ENCODE results near the gene ARSB. TPM values are rescaled to one million over a fixed set of nuclear protein-coding genes. Genes with fewer than 3 reads are reported as not detected.
"Not testable (repeated sequence)": the region's sequence is repeated elsewhere in the genome, so short reads cannot be mapped to it uniquely, and the experiment has no call there.

ARSB gene
- total RNA-seq, 1 donor from 2014 or later = 30.2 TPM

DNA sequence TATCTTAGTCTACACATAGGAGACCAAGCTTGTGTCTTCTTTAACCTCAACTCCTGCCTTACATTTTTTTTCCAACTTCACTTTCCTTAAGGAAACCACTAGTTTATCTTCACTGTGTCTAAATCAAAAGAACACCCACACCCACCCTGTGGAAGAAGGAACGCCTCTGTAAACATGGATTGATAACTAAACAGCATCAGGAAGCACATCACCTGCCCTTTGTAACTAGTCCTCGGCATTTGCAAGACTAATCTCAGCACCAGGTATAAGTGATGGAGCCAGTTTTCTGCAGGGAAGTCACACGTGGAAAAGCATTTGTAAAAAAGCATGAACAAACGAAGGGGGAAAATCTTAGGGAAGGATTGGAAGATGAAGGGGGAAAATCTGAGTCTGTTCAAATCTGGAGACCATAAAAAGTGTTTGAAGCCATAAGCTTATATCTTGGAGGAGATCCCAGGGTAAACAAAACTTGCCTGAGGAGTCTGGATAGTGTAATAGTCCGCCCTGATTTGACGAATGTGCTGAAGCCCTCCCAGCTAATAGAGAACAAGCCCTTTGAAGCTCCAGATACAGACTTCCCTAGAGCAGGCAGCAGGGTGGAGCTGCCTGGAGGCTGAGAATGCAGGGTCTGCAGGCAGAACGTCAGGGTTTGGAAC, 219.2 kb downstream of the ARSB start:
- Histone ChIP-seq H3K79me2 (ENCODE audit: insufficient read depth, low read length) (no peaks in the 10 kb centered on the region), H3K36me3 (ENCODE audit: insufficient read depth, low read length) (no peaks in the 10 kb centered on the region), H2AFZ (ENCODE audit: low read depth, low read length) (no peak overlapping the region), H3K9me3 (ENCODE audit: insufficient read depth, low read depth, low read length) (no peaks in the 10 kb centered on the region), H3K9ac (ENCODE audit: low read length) (no peak overlapping the region), H4K20me1 (ENCODE audit: insufficient read depth, low read length) (no peaks in the 10 kb centered on the region), H3K4me3 (ENCODE audit: insufficient read depth, low read depth, low read length) (no peak overlapping the region), H3K4me1 (ENCODE audit: insufficient read depth, low read length) (no peaks in the 10 kb centered on the region), H3K4me2 (ENCODE audit: low read length) (no peak overlapping the region), H3K27ac (ENCODE audit: low read depth, low read length) (no peak overlapping the region), H3K27me3 (ENCODE audit: insufficient read depth, low read length) (peaks cover 47% of the 10 kb centered on the region)
- no peaks in the 10 kb centered on the region for H3K36me3 Mint-ChIP-seq (ENCODE audit: low read depth, unreplicated experiment)
- no peak overlapping the region for H3K4me3 Mint-ChIP-seq (ENCODE audit: unreplicated experiment)
- DNase-seq (ENCODE audit: low read depth) = no peak
- peaks cover 27% of the 10 kb centered on the region for H3K27me3 Mint-ChIP-seq (ENCODE audit: low read depth, unreplicated experiment)
- H3K27ac Mint-ChIP-seq (ENCODE audit: unreplicated experiment) = no peak overlapping the region
- TF ChIP-seq, protein P1, sequence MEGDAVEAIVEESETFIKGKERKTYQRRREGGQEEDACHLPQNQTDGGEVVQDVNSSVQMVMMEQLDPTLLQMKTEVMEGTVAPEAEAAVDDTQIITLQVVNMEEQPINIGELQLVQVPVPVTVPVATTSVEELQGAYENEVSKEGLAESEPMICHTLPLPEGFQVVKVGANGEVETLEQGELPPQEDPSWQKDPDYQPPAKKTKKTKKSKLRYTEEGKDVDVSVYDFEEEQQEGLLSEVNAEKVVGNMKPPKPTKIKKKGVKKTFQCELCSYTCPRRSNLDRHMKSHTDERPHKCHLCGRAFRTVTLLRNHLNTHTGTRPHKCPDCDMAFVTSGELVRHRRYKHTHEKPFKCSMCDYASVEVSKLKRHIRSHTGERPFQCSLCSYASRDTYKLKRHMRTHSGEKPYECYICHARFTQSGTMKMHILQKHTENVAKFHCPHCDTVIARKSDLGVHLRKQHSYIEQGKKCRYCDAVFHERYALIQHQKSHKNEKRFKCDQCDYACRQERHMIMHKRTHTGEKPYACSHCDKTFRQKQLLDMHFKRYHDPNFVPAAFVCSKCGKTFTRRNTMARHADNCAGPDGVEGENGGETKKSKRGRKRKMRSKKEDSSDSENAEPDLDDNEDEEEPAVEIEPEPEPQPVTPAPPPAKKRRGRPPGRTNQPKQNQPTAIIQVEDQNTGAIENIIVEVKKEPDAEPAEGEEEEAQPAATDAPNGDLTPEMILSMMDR (IDR thresholded peaks at IDR 0.05; ENCODE audit: insufficient read depth, low read depth, low read length) = no peak
- no peak for TF ChIP-seq EZH2 (IDR thresholded peaks at IDR 0.05; ENCODE audit: insufficient read depth, low read length)
- peaks cover 4% of the 10 kb centered on the region for H3K4me1 Mint-ChIP-seq (ENCODE audit: low read depth, unreplicated experiment)
- no peak for FAIRE-seq
- H3K9me3 Mint-ChIP-seq (ENCODE audit: unreplicated experiment) = no peaks in the 10 kb centered on the region

DNA sequence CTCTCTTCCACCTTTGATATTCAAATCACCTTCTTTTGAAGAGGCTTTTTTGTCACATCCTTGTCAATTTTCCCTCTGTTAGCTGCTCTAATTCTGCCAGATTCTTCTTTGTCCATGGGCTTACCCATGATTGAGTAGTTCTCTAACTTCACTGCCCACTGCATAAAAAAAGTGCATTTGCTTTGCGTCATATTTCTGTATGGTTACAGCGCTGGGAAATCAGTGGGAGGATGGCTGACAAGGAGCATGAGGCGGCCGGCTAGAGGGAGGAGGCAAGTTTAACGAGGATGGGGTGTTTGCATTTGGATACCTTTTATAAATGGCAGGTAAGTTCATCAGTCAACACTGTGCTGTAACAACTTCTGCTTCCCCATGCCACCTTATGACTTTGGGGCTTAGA, 220.0 kb downstream of the ARSB start:
- Histone ChIP-seq H3K4me1 (ENCODE audit: insufficient read depth, low read length) (no peaks in the 10 kb centered on the region), H3K79me2 (ENCODE audit: insufficient read depth, low read length) (no peaks in the 10 kb centered on the region), H3K4me3 (ENCODE audit: insufficient read depth, low read depth, low read length) (no peak overlapping the region), H3K9me3 (ENCODE audit: insufficient read depth, low read depth, low read length) (no peaks in the 10 kb centered on the region), H3K27me3 (ENCODE audit: insufficient read depth, low read length) (peaks cover 54% of the 10 kb centered on the region), H4K20me1 (ENCODE audit: insufficient read depth, low read length) (no peaks in the 10 kb centered on the region), H2AFZ (ENCODE audit: low read depth, low read length) (no peak overlapping the region), H3K36me3 (ENCODE audit: insufficient read depth, low read length) (no peaks in the 10 kb centered on the region), H3K4me2 (ENCODE audit: low read length) (no peak overlapping the region), H3K9ac (ENCODE audit: low read length) (no peak overlapping the region), H3K27ac (ENCODE audit: low read depth, low read length) (no peak overlapping the region)
- peaks cover 2% of the 10 kb centered on the region for H3K36me3 Mint-ChIP-seq (ENCODE audit: low read depth, unreplicated experiment)
- no peak for FAIRE-seq
- no peak for DNase-seq (ENCODE audit: low read depth)
- H3K4me3 Mint-ChIP-seq (ENCODE audit: unreplicated experiment) = no peak overlapping the region
- peaks cover 33% of the 10 kb centered on the region for H3K27me3 Mint-ChIP-seq (ENCODE audit: low read depth, unreplicated experiment)
- H3K9me3 Mint-ChIP-seq (ENCODE audit: unreplicated experiment) = no peaks in the 10 kb centered on the region
- TF ChIP-seq, protein P1 (IDR thresholded peaks at IDR 0.05; ENCODE audit: insufficient read depth, low read depth, low read length) = no peak
- TF ChIP-seq EZH2 (IDR thresholded peaks at IDR 0.05; ENCODE audit: insufficient read depth, low read length) = no peak
- H3K4me1 Mint-ChIP-seq (ENCODE audit: low read depth, unreplicated experiment) = peaks cover 4% of the 10 kb centered on the region
- no peak overlapping the region for H3K27ac Mint-ChIP-seq (ENCODE audit: unreplicated experiment)

DNA sequence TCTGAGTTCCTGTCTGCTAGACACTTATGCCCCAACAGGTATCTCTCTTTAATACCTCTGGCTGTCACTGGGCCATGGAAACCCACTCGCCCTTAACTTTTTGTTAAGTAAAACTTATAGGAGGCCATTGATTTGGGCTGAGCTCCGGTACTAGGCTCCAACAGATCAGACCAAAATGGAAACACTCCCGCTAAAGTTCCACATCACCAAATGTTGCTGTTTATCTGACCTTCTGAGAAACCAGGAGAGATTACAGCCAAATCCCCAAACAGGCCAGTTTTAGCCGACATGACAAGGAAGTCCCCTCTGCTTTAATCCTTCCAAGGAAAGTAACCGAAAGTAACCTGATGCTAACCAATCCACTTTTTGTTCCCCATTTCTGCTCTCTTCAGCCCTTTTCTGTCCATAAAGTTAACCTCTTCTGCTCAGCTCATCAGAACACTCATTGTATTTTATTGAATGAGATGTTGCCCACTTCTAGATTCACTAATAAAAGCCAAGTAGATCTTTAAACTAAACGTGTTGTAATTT, 221.4 kb downstream of the ARSB start:
- H3K79me2 ChIP-seq (ENCODE audit: insufficient read depth, low read length) = no peaks in the 10 kb centered on the region
- no peak overlapping the region for H3K27ac Mint-ChIP-seq (ENCODE audit: unreplicated experiment)
- peaks cover 59% of the 10 kb centered on the region for H3K27me3 ChIP-seq (ENCODE audit: insufficient read depth, low read length)
- no peak for FAIRE-seq
- no peaks in the 10 kb centered on the region for H3K9me3 ChIP-seq (ENCODE audit: insufficient read depth, low read depth, low read length)
- TF ChIP-seq, protein P1 (IDR thresholded peaks at IDR 0.05; ENCODE audit: insufficient read depth, low read depth, low read length) = no peak
- TF ChIP-seq EZH2 (IDR thresholded peaks at IDR 0.05; ENCODE audit: insufficient read depth, low read length) = no peak
- DNase-seq (ENCODE audit: low read depth) = no peak
- no peak overlapping the region for H3K9ac ChIP-seq (ENCODE audit: low read length)
- H3K36me3 Mint-ChIP-seq (ENCODE audit: low read depth, unreplicated experiment) = peaks cover 2% of the 10 kb centered on the region
- no peaks in the 10 kb centered on the region for H3K4me1 ChIP-seq (ENCODE audit: insufficient read depth, low read length)
- no peak overlapping the region for H2AFZ ChIP-seq (ENCODE audit: low read depth, low read length)
- H4K20me1 ChIP-seq (ENCODE audit: insufficient read depth, low read length) = no peaks in the 10 kb centered on the region
- H3K4me3 Mint-ChIP-seq (ENCODE audit: unreplicated experiment) = no peak overlapping the region
- H3K27ac ChIP-seq (ENCODE audit: low read depth, low read length) = no peak overlapping the region
- H3K4me3 ChIP-seq (ENCODE audit: insufficient read depth, low read depth, low read length) = no peak overlapping the region
- peaks cover 1% of the 10 kb centered on the region for H3K4me1 Mint-ChIP-seq (ENCODE audit: low read depth, unreplicated experiment)
- H3K27me3 Mint-ChIP-seq (ENCODE audit: low read depth, unreplicated experiment) = peaks cover 33% of the 10 kb centered on the region
- H3K9me3 Mint-ChIP-seq (ENCODE audit: unreplicated experiment) = no peaks in the 10 kb centered on the region
- no peaks in the 10 kb centered on the region for H3K36me3 ChIP-seq (ENCODE audit: insufficient read depth, low read length)
- no peak overlapping the region for H3K4me2 ChIP-seq (ENCODE audit: low read length)

DNA sequence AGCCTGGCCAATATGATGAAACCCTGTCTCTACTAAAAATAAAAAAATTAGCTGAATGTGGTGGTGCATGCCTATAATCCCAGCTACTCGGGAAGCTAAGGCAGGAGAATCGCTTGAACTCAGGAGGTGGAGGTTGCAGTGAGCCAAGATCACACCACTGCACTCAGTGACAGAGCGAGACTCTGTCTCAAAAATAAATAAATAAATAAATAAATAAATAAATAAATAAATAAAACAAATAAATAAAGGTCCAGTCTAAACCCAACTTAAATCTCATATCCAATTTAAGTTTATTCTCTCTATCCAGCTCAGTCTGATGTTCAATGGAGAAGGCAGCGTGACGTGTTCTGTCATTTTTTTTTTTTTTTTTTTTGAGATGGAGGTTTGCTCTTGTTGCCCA, 222.4 kb downstream of the ARSB start:
- H3K27ac ChIP-seq (ENCODE audit: low read depth, low read length); H3K9me3 ChIP-seq (ENCODE audit: insufficient read depth, low read depth, low read length); H3K4me3 ChIP-seq (ENCODE audit: insufficient read depth, low read depth, low read length); DNase-seq (ENCODE audit: low read depth); H3K4me3 Mint-ChIP-seq (ENCODE audit: unreplicated experiment); H3K79me2 ChIP-seq (ENCODE audit: insufficient read depth, low read length); H3K36me3 Mint-ChIP-seq (ENCODE audit: low read depth, unreplicated experiment); H3K36me3 ChIP-seq (ENCODE audit: insufficient read depth, low read length); H4K20me1 ChIP-seq (ENCODE audit: insufficient read depth, low read length); H3K9me3 Mint-ChIP-seq (ENCODE audit: unreplicated experiment); H3K4me2 ChIP-seq (ENCODE audit: low read length); FAIRE-seq; H3K27ac Mint-ChIP-seq (ENCODE audit: unreplicated experiment); H2AFZ ChIP-seq (ENCODE audit: low read depth, low read length); H3K9ac ChIP-seq (ENCODE audit: low read length); H3K4me1 ChIP-seq (ENCODE audit: insufficient read depth, low read length): not testable (repeated sequence)
- Mint-ChIP-seq H3K4me1 (ENCODE audit: low read depth, unreplicated experiment) (peaks cover 11% of the 10 kb centered on the region), H3K27me3 (ENCODE audit: low read depth, unreplicated experiment) (peaks cover 33% of the 10 kb centered on the region)
- H3K27me3 ChIP-seq (ENCODE audit: insufficient read depth, low read length) = peaks cover 59% of the 10 kb centered on the region

Data from astrocyte (in vitro differentiated cells and primary cell).